ENCODE measurements around the gene SBK2.

- TF ChIP-seq CTCF (conservative IDR thresholded peaks at IDR 0.05; ENCODE audit: low read length) (no peak), EZH2phosphoT487 (IDR thresholded peaks at IDR 0.05; ENCODE audit: borderline replicate concordance, low read depth, low read length) (no peak)
These were observed 48.8 kb downstream of the SBK2 start, which contains the start of gene SSC5D for GRCh38 chr19:55487924-55488687.

All from OCI-LY7 (cell line).